ENCODE data around the gene NBEA. TPM values are rescaled to one million over a fixed set of nuclear protein-coding genes. Genes with fewer than 3 reads are reported as not detected.
A peak's percentile ranks its signal among the peaks of the same experiment; 100 is the strongest.

The NBEA gene
- total RNA-seq, 1 experiment from 2014 or later = 3.3 TPM

DNA sequence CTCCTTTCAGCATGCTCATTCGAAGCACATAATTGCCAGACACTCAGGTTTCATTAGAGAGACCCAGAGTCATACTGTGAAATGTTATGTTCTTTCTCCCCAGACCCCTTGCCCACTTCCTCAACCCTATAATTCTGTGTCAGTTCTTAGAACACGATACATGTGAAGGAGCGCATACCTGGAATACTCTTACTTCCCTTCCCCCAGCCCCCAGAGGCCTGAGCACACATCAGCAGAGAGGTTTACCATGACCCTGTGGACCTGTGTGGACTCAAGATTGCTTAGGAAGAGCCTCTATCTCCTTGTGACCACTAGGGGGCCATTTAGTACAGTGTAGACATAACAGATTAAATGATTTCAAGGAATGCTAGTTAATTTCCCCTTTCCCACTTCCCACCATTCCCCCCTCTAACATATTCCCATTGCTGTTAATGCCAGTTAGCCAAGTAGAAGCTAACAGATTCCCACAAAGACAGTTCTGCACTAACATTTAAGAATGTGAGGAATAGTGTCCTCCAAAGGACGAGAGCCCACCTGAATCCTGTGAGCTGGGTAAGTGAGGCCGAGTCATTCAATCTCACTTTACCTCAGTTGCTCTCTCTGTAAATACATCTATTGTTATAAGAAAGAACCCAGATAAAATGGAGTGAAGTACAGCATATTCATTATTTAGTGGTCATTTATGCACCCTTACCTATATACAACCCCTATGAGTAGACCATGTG lies 688.6 kb downstream of the NBEA start:
- TF ChIP-seq, protein P1, sequence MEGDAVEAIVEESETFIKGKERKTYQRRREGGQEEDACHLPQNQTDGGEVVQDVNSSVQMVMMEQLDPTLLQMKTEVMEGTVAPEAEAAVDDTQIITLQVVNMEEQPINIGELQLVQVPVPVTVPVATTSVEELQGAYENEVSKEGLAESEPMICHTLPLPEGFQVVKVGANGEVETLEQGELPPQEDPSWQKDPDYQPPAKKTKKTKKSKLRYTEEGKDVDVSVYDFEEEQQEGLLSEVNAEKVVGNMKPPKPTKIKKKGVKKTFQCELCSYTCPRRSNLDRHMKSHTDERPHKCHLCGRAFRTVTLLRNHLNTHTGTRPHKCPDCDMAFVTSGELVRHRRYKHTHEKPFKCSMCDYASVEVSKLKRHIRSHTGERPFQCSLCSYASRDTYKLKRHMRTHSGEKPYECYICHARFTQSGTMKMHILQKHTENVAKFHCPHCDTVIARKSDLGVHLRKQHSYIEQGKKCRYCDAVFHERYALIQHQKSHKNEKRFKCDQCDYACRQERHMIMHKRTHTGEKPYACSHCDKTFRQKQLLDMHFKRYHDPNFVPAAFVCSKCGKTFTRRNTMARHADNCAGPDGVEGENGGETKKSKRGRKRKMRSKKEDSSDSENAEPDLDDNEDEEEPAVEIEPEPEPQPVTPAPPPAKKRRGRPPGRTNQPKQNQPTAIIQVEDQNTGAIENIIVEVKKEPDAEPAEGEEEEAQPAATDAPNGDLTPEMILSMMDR (IDR thresholded peaks at IDR 0.05; ENCODE audit: unreplicated experiment) = peak; percentile 65
- H3K4me1 Mint-ChIP-seq (ENCODE audit: insufficient read depth, unreplicated experiment) = no peaks in the 10 kb centered on the region
- no peaks in the 10 kb centered on the region for H3K9me3 Mint-ChIP-seq (ENCODE audit: unreplicated experiment)
- no peaks in the 10 kb centered on the region for H3K36me3 Mint-ChIP-seq (ENCODE audit: insufficient read depth, unreplicated experiment)
- H3K27me3 Mint-ChIP-seq (ENCODE audit: insufficient read depth, unreplicated experiment) = no peaks in the 10 kb centered on the region
- no peak overlapping the region for H3K4me3 Mint-ChIP-seq (ENCODE audit: unreplicated experiment)
- ChIA-PET CTCF (interaction anchor here (0.6 to 3.3 kb wide), 38 partner anchors 9 to 1170 kb away, joined by 3 to 23 read pairs (median 4); no protein-coding TSS in a partner anchor), POLR2A (no interaction called here)
- DNase-seq (ENCODE audit: unreplicated experiment) = peak; percentile 66
- H3K27ac Mint-ChIP-seq (ENCODE audit: low read depth, unreplicated experiment) = no peak overlapping the region
- intact Hi-C loops (cut with micrococcal nuclease) = loop anchor here (1.0 to 5.0 kb wide), 3 partner anchors 91 to 323 kb away; no protein-coding TSS in a partner anchor
- no TSS peak for BruUV-seq (replicated peaks)

DNA sequence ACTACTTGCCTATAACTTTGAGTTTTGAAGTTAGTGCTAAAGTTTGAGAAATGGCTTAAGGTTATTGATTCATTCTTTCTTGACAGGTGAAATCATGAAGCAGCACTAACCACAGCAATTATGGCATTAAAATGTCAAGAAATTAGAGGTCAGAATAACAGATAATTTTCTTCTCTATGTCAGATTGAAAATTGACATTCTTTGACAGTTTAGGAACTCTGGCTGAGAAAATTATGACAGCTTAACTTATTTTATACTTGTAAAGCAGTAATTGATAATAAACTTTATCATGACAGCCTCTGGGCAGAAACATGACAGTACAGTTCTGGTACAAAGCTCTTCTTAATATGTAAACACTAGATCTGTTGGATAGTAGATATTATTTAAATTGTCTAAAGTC lies 689.6 kb downstream of the NBEA start:
- no peak overlapping the region for H3K27ac Mint-ChIP-seq (ENCODE audit: low read depth, unreplicated experiment)
- DNase-seq (ENCODE audit: unreplicated experiment) = no peak
- TF ChIP-seq, protein P1 (IDR thresholded peaks at IDR 0.05; ENCODE audit: unreplicated experiment) = no peak
- no TSS peak for BruUV-seq (replicated peaks)
- H3K9me3 Mint-ChIP-seq (ENCODE audit: unreplicated experiment) = no peaks in the 10 kb centered on the region
- CTCF ChIA-PET = interaction anchor here (0.6 to 3.3 kb wide), 27 partner anchors 9 to 394 kb away, joined by 3 to 23 read pairs (median 4); no protein-coding TSS in a partner anchor
- POLR2A ChIA-PET = no interaction called here
- H3K36me3 Mint-ChIP-seq (ENCODE audit: insufficient read depth, unreplicated experiment) = no peaks in the 10 kb centered on the region
- no peaks in the 10 kb centered on the region for H3K4me1 Mint-ChIP-seq (ENCODE audit: insufficient read depth, unreplicated experiment)
- H3K27me3 Mint-ChIP-seq (ENCODE audit: insufficient read depth, unreplicated experiment) = no peaks in the 10 kb centered on the region
- intact Hi-C loops (cut with micrococcal nuclease) = loop anchor here (5.0 kb wide), 1 partner anchor 156 kb away; no protein-coding TSS in a partner anchor
- H3K4me3 Mint-ChIP-seq (ENCODE audit: unreplicated experiment) = no peak overlapping the region

DNA sequence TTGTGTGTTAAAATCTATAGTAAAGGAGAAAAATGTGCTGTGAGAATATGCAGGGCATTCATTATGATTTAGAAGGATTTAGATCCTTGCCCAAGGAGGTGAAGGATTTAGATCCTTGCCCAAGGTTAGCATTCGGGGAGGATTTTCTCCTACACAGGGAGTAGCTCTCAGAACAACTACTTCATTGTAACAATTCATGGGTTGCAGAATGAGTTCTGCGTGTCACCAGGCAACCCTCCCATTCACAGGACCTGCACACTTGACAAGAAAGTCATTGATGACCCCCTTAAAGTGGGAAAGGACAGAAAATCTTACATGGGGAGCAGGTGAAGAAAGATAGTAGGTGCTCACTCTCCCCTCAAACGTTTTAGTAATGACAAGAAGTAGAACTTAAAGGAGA lies 701.6 kb downstream of the NBEA start:
- no TSS peak for BruUV-seq (replicated peaks)
- Mint-ChIP-seq H3K4me1 (ENCODE audit: insufficient read depth, unreplicated experiment) (no peaks in the 10 kb centered on the region), H3K27ac (ENCODE audit: low read depth, unreplicated experiment) (no peak overlapping the region), H3K27me3 (ENCODE audit: insufficient read depth, unreplicated experiment) (no peaks in the 10 kb centered on the region), H3K4me3 (ENCODE audit: unreplicated experiment) (no peak overlapping the region), H3K36me3 (ENCODE audit: insufficient read depth, unreplicated experiment) (no peaks in the 10 kb centered on the region), H3K9me3 (ENCODE audit: unreplicated experiment) (no peaks in the 10 kb centered on the region)
- ChIA-PET POLR2A (interaction anchor here (0.7 kb wide), 1 partner anchor 384 kb away, joined by 3 read pairs; no protein-coding TSS in a partner anchor), CTCF (interaction anchor here (2.9 kb wide), 1 partner anchor 12 kb away, joined by 12 read pairs; no protein-coding TSS in a partner anchor)
- intact Hi-C loops (cut with micrococcal nuclease) = no loop called here
- TF ChIP-seq, protein P1 (IDR thresholded peaks at IDR 0.05; ENCODE audit: unreplicated experiment) = no peak
- no peak for DNase-seq (ENCODE audit: unreplicated experiment)

DNA sequence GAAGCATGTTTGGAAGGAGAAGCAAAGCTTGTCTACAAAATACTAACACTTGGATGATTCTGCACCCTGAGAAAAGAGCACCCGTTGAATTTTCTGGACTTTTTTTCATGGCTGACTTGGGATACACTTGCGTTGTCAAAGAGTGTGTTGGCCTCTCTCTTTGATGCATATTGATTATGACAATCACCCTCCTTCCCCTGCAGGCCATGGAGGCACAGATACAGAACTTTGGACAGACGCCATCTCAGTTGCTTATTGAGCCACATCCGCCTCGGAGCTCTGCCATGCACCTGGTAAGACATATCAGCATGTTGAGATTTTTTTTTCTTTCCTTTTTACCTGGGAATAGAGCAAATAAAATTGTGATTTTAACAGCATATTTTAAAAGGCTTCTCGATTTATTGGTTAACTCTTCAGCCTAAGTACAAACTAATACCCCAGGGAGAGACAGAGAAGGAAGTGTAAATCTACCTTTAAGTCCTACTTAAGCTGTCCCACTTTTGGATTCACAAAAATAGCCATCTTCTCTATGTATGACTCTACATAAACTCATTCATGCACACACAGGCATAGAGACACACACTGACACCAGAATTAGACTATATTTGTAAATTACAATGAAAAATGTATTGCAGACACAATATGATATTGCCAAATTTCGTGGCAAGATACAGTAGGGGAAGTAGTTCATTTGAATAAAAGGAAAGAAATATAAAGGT lies 704.1 kb downstream of the NBEA start:
- CTCF ChIA-PET = interaction anchor here (0.5 to 2.9 kb wide), 3 partner anchors 15 to 368 kb away, joined by 3 to 12 read pairs (median 3); no protein-coding TSS in a partner anchor
- Mint-ChIP-seq H3K4me3 (ENCODE audit: unreplicated experiment) (no peak overlapping the region), H3K4me1 (ENCODE audit: insufficient read depth, unreplicated experiment) (peaks cover 7% of the 10 kb centered on the region)

More for the DNA sequence above, 704.1 kb downstream of the NBEA start:
- no peak for DNase-seq (ENCODE audit: unreplicated experiment)
- H3K9me3 Mint-ChIP-seq (ENCODE audit: unreplicated experiment) = no peaks in the 10 kb centered on the region
- H3K27ac Mint-ChIP-seq (ENCODE audit: low read depth, unreplicated experiment) = no peak overlapping the region
- POLR2A ChIA-PET = no interaction called here
- no peaks in the 10 kb centered on the region for H3K36me3 Mint-ChIP-seq (ENCODE audit: insufficient read depth, unreplicated experiment)
- TF ChIP-seq, protein P1 (IDR thresholded peaks at IDR 0.05; ENCODE audit: unreplicated experiment) = no peak
- no TSS peak for BruUV-seq (replicated peaks)
- H3K27me3 Mint-ChIP-seq (ENCODE audit: insufficient read depth, unreplicated experiment) = no peaks in the 10 kb centered on the region
- intact Hi-C loops (cut with micrococcal nuclease) = no loop called here

Measured in MCF 10A (cell line).